ENCODE results near the gene MAP7D1. TPM values are rescaled to one million over a fixed set of nuclear protein-coding genes. Genes with fewer than 3 reads are reported as not detected.

MAP7D1 gene
- total RNA-seq, 2 experiments from 2014 or later = 238 to 252 TPM

DNA sequence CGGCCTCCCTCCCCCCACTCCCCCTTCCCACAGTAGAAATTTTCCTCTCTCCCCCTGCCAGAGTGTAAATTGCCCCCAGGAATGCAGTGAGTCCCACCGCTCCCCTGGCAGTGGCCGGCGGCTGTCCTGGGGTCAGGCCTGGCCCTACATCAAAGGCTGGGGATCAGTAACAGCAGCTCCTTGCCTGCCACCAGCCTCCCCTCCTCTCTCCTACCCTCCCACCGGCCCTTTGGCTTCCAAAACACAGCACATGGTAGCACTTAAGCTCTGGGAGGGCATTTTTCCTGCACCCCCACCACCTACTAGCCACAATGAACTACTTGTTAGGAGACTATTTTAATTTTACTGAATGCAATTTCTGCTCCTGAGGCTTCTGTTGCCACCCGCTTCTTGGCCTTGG is 21.9 kb upstream of the MAP7D1 start:
- no peaks in the 10 kb centered on the region for H3K27me3 Mint-ChIP-seq

DNA sequence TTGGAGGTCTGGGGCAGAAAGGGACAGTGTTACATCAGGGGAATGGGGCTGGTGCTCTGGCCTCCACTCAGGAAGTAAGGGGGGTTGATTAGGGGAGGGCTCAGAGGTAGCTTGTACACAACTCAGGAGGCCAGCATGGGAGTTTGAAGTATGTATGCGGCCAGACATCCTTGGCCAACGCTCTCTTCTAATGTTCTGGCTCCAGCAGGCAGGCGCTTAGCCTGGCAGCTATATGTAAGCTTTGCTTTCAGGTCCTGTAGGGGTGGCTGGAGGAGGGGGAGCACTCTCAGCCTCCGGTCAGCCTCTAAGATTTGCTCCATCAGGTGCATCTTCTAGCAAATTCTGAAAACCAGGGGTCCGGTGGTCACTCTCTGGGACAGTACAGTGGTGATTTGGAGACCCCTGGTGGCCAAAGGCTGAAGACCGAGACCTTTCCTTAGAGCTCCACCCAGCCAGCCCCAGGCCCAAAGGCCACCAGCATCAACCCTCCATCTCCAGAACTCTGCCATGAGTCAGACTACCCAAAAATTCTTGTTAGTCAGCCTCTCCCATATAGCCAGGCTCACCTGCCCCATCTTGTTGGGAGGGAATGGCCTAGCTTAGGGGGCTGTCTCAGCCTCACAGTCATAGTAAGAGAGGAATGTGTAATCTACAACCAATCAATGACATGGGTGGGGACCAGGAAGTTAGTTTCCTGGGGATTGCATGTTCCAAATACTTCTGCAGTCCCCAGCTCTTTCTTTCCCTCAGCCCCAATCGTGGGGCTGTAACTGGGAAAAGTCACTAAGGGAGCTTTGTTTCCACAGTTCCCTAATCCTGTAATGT is 21.2 kb upstream of the MAP7D1 start:
- Mint-ChIP-seq H3K4me3 (no peak overlapping the region), H3K36me3 (peaks cover 7% of the 10 kb centered on the region), H3K4me1 (peaks cover 7% of the 10 kb centered on the region), H3K27ac (no peak overlapping the region), H3K27me3 (no peaks in the 10 kb centered on the region), H3K9me3 (ENCODE audit: low read depth) (no peaks in the 10 kb centered on the region)
- DNase-seq (peak; percentile 63), ATAC-seq (peak; percentile 80)
- CTCF ChIA-PET = interaction anchor here (0.7 to 12.3 kb wide), 31 partner anchors 9 to 343 kb away, joined by 3 to 307 read pairs (median 5); partner anchors contain the start of genes AGO3, MAP7D1, SH3D21 and TEKT2

More for the DNA sequence above, 21.9 kb upstream of the MAP7D1 start:
- Mint-ChIP-seq H3K4me3 (no peak overlapping the region), H3K27ac (no peak overlapping the region), H3K9me3 (ENCODE audit: low read depth) (no peaks in the 10 kb centered on the region), H3K36me3 (peaks cover 2% of the 10 kb centered on the region), H3K4me1 (peaks cover 7% of the 10 kb centered on the region)
- no peak for DNase-seq
- CTCF ChIA-PET = interaction anchor here (0.7 to 12.3 kb wide), 19 partner anchors 12 to 203 kb away, joined by 3 to 307 read pairs (median 6); partner anchors contain the start of genes AGO3, MAP7D1, SH3D21 and TRAPPC3
- no peak for ATAC-seq

DNA sequence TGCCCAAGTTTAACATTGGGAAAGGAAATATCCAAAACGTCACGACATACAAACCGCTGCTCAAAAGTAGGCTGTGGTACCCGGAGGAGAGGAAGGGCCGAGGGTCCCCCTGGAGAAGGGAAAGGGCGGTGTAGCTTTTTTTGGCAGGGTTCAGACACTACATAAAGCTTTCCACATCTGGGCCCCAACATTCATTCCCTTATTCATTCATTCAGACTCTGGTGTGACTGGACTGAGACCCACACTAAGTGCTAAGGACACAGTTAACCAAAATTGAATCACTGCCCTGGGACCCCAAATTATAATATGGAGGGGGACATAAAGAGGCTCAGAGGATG is 20.7 kb upstream of the MAP7D1 start:
- Mint-ChIP-seq H3K27ac (no peak overlapping the region), H3K4me3 (no peak overlapping the region), H3K4me1 (peaks cover 9% of the 10 kb centered on the region), H3K9me3 (ENCODE audit: low read depth) (no peaks in the 10 kb centered on the region), H3K27me3 (no peaks in the 10 kb centered on the region), H3K36me3 (peaks cover 10% of the 10 kb centered on the region)
- no peak for DNase-seq
- CTCF ChIA-PET = interaction anchor here (0.8 to 12.3 kb wide), 28 partner anchors 8 to 344 kb away, joined by 3 to 307 read pairs (median 5); partner anchors contain the start of genes AGO3, MAP7D1, SH3D21 and TEKT2
- no peak for ATAC-seq

DNA sequence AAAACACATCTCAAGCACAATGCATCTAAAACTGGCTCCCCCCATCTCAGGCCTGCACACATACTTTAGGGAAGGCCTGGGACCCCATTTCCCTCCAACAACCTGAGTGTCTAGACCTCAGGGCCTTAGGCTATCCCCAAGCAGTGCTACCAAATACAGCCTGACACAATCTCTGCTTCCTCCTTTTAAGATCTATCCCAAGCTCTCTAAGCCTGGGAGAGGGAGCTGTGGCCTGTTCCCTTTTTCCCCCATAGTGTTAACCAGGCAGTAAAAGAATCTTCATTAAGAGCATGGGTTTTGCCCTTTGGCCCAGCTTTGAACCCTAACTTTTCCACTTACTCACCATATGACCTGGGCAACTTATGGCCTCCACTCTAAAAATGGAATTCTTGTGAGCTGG is 20.2 kb upstream of the MAP7D1 start:
- ATAC-seq (no peak), DNase-seq (no peak)
- no peaks in the 10 kb centered on the region for H3K27me3 Mint-ChIP-seq
- CTCF ChIA-PET = interaction anchor here (1.0 to 12.3 kb wide), 12 partner anchors 8 to 156 kb away, joined by 3 to 307 read pairs (median 8); partner anchors contain the start of genes MAP7D1 and TRAPPC3
- H3K36me3 Mint-ChIP-seq = peaks cover 10% of the 10 kb centered on the region
- no peak overlapping the region for H3K4me3 Mint-ChIP-seq
- H3K27ac Mint-ChIP-seq = no peak overlapping the region
- no peaks in the 10 kb centered on the region for H3K9me3 Mint-ChIP-seq (ENCODE audit: low read depth)
- H3K4me1 Mint-ChIP-seq = peaks cover 13% of the 10 kb centered on the region

DNA sequence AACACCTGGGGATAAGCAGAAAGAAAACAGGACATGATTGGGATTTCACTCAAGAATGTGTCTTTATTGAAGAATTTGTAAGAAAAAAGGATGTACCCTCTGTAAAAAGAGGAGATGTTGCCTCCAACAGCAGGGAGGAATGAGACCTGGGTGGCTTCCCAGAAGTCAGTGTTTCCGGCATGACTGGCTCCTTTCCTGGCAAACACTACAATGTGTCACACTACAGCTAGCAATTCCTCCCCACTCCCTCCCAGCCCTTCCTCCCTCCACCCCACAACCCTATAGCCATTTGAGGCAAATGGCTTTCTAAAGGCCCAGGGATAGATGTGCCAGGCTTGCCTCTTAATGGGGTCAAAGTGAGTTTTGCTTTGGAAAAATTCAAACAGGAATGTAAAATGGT is 19.4 kb upstream of the MAP7D1 start:
- H3K27me3 Mint-ChIP-seq = no peaks in the 10 kb centered on the region
- no peak overlapping the region for H3K4me3 Mint-ChIP-seq
- H3K27ac Mint-ChIP-seq = no peak overlapping the region
- ATAC-seq (no peak), DNase-seq (no peak)
- H3K4me1 Mint-ChIP-seq = peaks cover 20% of the 10 kb centered on the region
- peaks cover 10% of the 10 kb centered on the region for H3K36me3 Mint-ChIP-seq
- CTCF ChIA-PET = interaction anchor here (1.0 to 12.3 kb wide), 2 partner anchors 13 to 38 kb away, joined by 3 to 307 read pairs; partner anchors contain the start of gene TRAPPC3
- H3K9me3 Mint-ChIP-seq (ENCODE audit: low read depth) = no peaks in the 10 kb centered on the region

DNA sequence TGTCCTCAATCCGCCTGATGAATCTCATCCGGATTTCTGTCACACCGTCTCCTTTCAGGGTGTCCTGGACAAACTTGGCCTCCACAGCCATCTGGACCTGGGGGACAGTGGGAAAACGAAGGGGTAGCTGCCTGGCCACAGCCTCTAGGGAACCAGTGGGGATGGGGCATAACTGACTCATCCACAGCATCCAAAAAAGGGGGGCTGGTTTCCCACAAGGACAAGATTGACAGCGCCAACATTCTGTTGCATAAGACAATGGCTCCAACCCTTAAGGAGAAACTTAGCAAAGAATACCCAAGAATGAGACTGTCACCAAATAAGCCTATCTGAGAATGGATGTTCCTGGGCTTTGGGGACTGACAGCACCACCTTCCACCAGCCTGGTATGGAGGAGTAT is 18.7 kb upstream of the MAP7D1 start:
- no peak overlapping the region for H3K27ac Mint-ChIP-seq
- peaks cover 24% of the 10 kb centered on the region for H3K4me1 Mint-ChIP-seq
- ATAC-seq (no peak), DNase-seq (no peak)
- CTCF ChIA-PET = interaction anchor here (1.0 to 12.3 kb wide), 2 partner anchors 12 to 38 kb away, joined by 3 to 307 read pairs; partner anchors contain the start of gene TRAPPC3
- H3K4me3 Mint-ChIP-seq = no peak overlapping the region
- H3K9me3 Mint-ChIP-seq (ENCODE audit: low read depth) = no peaks in the 10 kb centered on the region
- peaks cover 10% of the 10 kb centered on the region for H3K36me3 Mint-ChIP-seq
- no peaks in the 10 kb centered on the region for H3K27me3 Mint-ChIP-seq

DNA sequence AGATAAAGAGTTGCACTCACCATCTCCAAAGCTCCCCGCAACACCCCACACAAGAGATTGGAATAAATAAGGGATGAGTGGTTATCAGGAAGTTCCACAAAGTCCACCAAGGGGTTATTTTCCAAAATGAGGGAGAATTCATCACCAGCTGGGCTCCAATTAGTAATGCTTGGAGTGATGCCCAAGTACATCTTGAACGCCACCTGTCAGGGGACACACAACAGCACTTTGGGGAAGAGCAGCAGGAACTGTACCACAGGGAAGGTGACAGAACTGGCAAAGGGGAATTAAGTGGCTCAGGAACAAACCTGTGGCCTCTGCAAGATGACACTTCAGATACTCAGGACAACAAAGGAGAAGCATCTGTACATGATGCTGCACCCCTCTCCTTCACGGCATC is 18.2 kb upstream of the MAP7D1 start:
- Mint-ChIP-seq H3K27ac (no peak overlapping the region), H3K9me3 (ENCODE audit: low read depth) (no peaks in the 10 kb centered on the region)

DNA sequence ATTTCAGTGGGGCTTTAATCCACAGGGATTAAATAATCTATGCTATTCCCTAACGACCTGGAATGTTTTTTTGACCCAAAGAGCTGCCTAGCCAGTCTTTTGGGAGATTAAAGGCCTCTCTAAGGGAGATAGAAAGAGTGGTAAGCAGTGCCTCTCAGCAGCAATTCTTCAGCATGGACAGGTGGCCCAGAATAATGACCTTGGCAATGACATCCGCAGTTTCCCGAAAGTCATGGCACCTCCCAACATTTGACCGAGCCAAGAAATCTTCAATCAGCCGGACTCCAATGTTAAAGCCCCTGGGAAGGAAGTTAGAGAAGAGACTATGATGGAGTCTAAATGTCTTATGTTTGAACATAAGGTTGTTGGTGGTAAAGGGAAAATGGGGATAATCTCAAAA is 16.4 kb upstream of the MAP7D1 start:
- Mint-ChIP-seq H3K9me3 (ENCODE audit: low read depth) (no peaks in the 10 kb centered on the region), H3K27me3 (no peaks in the 10 kb centered on the region), H3K4me3 (no peak overlapping the region), H3K36me3 (peaks cover 14% of the 10 kb centered on the region), H3K27ac (no peak overlapping the region), H3K4me1 (peaks cover 36% of the 10 kb centered on the region)
- CTCF ChIA-PET = interaction anchor here (0.6 to 12.3 kb wide), 3 partner anchors 9 to 258 kb away, joined by 3 to 307 read pairs (median 3); partner anchors contain the start of gene TRAPPC3
- ATAC-seq (no peak), DNase-seq (no peak)

More for the DNA sequence above, 18.2 kb upstream of the MAP7D1 start:
- Mint-ChIP-seq H3K4me1 (peaks cover 27% of the 10 kb centered on the region), H3K27me3 (no peaks in the 10 kb centered on the region), H3K36me3 (peaks cover 10% of the 10 kb centered on the region), H3K4me3 (no peak overlapping the region)
- CTCF ChIA-PET = interaction anchor here (1.0 to 12.3 kb wide), 3 partner anchors 11 to 39 kb away, joined by 3 to 307 read pairs (median 3); partner anchors contain the start of gene TRAPPC3
- DNase-seq (no peak), ATAC-seq (no peak)

DNA sequence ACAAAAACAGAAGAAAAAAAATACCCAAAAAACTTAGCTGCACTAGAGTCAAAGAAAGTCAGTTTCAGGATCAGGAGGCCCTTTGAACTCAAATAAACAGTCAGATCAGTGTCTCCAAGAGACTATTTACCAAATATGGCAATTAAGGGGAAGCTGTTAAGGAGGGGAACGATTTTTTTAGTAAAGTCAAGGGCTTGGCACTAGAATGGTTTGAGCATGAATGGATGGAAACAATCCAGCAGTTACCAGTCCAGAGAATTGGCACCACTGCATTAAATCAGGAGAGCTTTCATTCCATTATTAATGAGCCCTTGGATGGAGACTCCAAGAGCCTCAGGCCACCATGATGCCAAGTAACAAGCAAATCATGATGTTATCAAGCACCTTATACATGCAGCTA is 13.8 kb upstream of the MAP7D1 start:
- DNase-seq (no peak), ATAC-seq (no peak)
- Mint-ChIP-seq H3K9me3 (ENCODE audit: low read depth) (no peaks in the 10 kb centered on the region), H3K36me3 (peaks cover 24% of the 10 kb centered on the region), H3K27me3 (no peaks in the 10 kb centered on the region), H3K4me1 (peaks cover 40% of the 10 kb centered on the region), H3K27ac (no peak overlapping the region), H3K4me3 (no peak overlapping the region)
- CTCF ChIA-PET = interaction anchor here (0.7 to 1.1 kb wide), 3 partner anchors 41 to 47 kb away, joined by 3 to 7 read pairs (median 3); no protein-coding TSS in a partner anchor

DNA sequence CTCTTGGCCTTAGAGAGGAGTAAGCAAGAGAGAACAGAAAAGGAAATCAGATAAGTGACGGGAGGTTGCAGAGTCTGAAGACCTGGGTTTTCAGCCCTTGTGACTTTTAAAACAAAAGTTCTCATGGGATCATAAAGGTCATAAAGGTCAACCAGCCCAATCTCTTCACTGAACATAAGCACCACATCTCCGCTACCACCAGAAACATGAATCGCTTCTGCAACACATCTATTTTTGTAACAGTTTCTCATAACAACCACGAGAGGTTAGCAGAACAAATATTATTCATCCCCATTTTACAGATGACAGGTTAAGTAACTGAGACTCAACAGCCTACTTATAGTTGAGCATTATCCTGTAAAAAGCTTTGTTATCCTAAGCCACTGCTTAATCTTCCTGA is 12.5 kb upstream of the MAP7D1 start:
- H3K27ac Mint-ChIP-seq = no peak overlapping the region
- no peak for ATAC-seq
- H3K4me3 Mint-ChIP-seq = no peak overlapping the region
- peaks cover 49% of the 10 kb centered on the region for H3K4me1 Mint-ChIP-seq
- H3K27me3 Mint-ChIP-seq = no peaks in the 10 kb centered on the region
- DNase-seq = no peak
- H3K9me3 Mint-ChIP-seq (ENCODE audit: low read depth) = no peaks in the 10 kb centered on the region
- CTCF ChIA-PET = interaction anchor here (1.1 to 2.0 kb wide), 3 partner anchors 8 to 142 kb away, joined by 3 to 6 read pairs (median 6); no protein-coding TSS in a partner anchor
- H3K36me3 Mint-ChIP-seq = peaks cover 25% of the 10 kb centered on the region

DNA sequence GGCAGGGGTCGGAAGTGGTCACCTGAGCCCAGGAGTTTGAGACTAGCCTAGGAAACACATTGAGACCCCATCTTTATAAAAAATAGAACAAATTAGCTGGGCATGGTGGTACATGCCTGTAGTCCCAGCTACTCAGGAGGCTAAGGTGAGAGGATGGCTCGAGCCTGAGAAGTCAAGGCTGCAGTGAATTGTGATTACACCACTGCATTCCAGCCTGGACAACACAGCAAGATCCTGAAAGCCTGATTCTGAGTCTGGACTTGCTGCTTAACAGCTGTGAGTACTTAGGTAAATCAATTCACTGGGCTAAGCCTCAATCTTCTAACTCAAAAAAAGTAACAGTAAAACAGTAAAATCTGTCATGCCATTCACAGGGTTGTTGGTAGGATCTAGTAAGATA is 11.5 kb upstream of the MAP7D1 start:
- ATAC-seq (no peak), DNase-seq (no peak)
- CTCF ChIA-PET = interaction anchor here (1.2 to 5.9 kb wide), 3 partner anchors 10 to 44 kb away, joined by 3 to 48 read pairs (median 6); no protein-coding TSS in a partner anchor
- Mint-ChIP-seq H3K4me3 (no peak overlapping the region), H3K4me1 (peaks cover 53% of the 10 kb centered on the region), H3K27ac (no peak overlapping the region), H3K9me3 (ENCODE audit: low read depth) (no peaks in the 10 kb centered on the region), H3K36me3 (peaks cover 23% of the 10 kb centered on the region), H3K27me3 (no peaks in the 10 kb centered on the region)

DNA sequence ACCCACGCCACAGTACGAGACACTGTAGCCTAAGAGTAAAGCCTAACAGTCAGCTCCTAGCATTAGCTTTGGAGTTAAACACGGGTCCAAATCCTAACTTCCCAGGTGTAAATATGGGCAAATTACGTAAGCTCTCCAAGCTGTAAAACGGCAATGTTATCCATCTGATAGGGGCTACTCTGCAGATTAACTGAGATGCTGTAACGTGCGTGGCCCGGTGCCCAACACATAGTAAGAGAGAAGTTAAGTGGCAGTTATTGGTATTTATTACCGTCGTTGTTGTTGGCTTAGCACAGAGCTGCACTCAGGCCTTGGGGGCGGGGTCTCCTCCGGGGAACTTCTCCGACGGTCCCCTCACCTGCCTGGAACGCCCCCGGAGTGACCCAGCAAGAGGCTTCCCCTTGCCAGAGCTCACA is 7.1 kb upstream of the MAP7D1 start:
- Mint-ChIP-seq H3K4me1 (peaks cover 62% of the 10 kb centered on the region), H3K27ac (peak overlapping the region; percentile 89), H3K9me3 (ENCODE audit: low read depth) (no peaks in the 10 kb centered on the region), H3K4me3 (peak overlapping the region; percentile 93), H3K27me3 (no peaks in the 10 kb centered on the region), H3K36me3 (peaks cover 13% of the 10 kb centered on the region)
- ATAC-seq (no peak), DNase-seq (no peak)
- CTCF ChIA-PET = interaction anchor here (0.6 to 5.9 kb wide), 39 partner anchors 9 to 302 kb away, joined by 3 to 145 read pairs (median 7); partner anchors contain the start of genes ADPRS, OSCP1, SH3D21 and THRAP3

DNA sequence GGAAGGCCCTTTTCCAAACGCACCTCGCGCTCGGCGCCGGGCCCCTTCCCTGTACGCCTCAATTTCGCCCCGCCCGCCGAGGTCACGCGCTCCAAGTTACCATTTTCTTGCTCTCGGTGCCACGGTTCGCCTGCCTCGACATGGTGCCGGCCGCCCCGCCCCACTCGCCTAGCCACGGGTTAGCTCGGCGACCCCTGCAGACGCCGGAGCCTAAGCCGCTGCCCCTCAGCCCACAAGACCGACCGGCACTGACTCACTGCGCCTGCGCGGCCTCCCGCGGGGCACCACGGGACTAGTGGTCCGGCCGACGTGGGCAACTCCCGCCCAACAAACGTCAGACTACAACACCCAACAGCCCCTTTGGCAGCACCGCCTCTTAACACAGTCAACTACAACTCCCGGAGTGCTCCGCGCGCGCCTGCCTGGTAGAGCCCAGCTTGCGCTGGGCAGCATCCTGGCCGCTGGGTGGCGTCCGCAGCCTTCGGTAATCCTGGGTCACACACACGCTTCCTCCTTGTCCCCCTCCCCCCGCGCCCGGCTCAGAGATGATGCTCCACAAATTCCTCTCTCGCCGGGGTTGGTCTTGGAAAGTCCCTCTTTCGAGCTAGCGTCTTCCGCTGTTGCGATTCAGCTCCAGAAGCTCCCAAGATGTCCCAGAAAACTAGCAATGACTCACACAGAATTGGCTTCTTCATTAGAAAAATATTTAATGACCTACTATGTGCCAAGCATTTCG is 6.6 kb upstream of the MAP7D1 start, which contains the start of gene TRAPPC3:
Gene TRAPPC3, minus strand, starts transcription at position 250 of the 736 bp plus-strand sequence. Its CDS starts 108 bp downstream, at position 142.
- peak within 1 kb of the TSS; percentile 89 for H3K27ac Mint-ChIP-seq
- peak; percentile 92 for ATAC-seq
- H3K4me3 Mint-ChIP-seq = peak within 1 kb of the TSS; percentile 93
- no peaks in the 10 kb centered on the region for H3K27me3 Mint-ChIP-seq
- peaks cover 66% of the 10 kb centered on the region for H3K4me1 Mint-ChIP-seq
- peak; percentile 100 for DNase-seq
- H3K9me3 Mint-ChIP-seq (ENCODE audit: low read depth) = no peaks in the 10 kb centered on the region
- peaks cover 13% of the 10 kb centered on the region for H3K36me3 Mint-ChIP-seq
- CTCF ChIA-PET = interaction anchor here (0.6 to 5.9 kb wide), 53 partner anchors 10 to 301 kb away, joined by 3 to 145 read pairs (median 4); partner anchors contain the start of genes ADPRS, OSCP1, SH3D21 and THRAP3

Measured in activated CD8-positive, alpha-beta memory T cell treated with anti-CD3 and anti-CD28 coated beads, Interleukin-2, amount 10 ng/mL, durations not matched to agents 7 days and 5 days (primary cell).